Parathyroid adenoma (tissue), 2 donors: ENCODE measurements around the gene LLGL2.

Source experiments
- H2AFZ ChIP-seq: fragments of 300-600 bp; sonication (generic); one replicate; pipeline ENCODE4 v1.7.0; 2017; ENCODE audit warnings: antibody characterized with exemption, mild to moderate bottlenecking
- H3K27ac ChIP-seq: fragments of 300-600 bp; sonication (generic); one replicate; pipeline ENCODE4 v1.7.0; 2017
- H3K27me3 ChIP-seq: fragments of 300-600 bp; sonication (generic); one replicate; pipeline ENCODE4 v1.7.0; 2017; ENCODE audit warnings: low read length; ENCODE audit not compliant: control insufficient read depth, insufficient read depth
- H3K36me3 ChIP-seq: fragments of 300-600 bp; sonication (generic); one replicate; pipeline ENCODE4 v1.7.0; 2017; ENCODE audit warnings: low read length; ENCODE audit not compliant: control insufficient read depth, insufficient read depth
- H3K4me1 ChIP-seq: fragments of 300-600 bp; sonication (generic); one replicate; pipeline ENCODE4 v1.7.0; 2017; ENCODE audit warnings: control low read depth
- H3K4me2 ChIP-seq: fragments of 300-600 bp; sonication (generic); one replicate; pipeline ENCODE4 v1.7.0; 2017; ENCODE audit warnings: low read length
- H3K4me3 ChIP-seq: fragments of 300-600 bp; sonication (generic); one replicate; pipeline ENCODE4 v1.7.0; 2017; ENCODE audit warnings: low read depth, low read length
- H3K79me2 ChIP-seq: fragments of 300-600 bp; sonication (generic); one replicate; pipeline ENCODE4 v1.7.0; 2017; ENCODE audit warnings: control low read depth
- H3K9ac ChIP-seq: fragments of 300-600 bp; sonication (generic); one replicate; pipeline ENCODE4 v1.7.0; 2017; ENCODE audit warnings: mild to moderate bottlenecking
- H3K9me3 ChIP-seq: fragments of 300-600 bp; sonication (generic); one replicate; pipeline ENCODE4 v1.7.0; 2017; ENCODE audit warnings: low read length; ENCODE audit not compliant: control insufficient read depth
- TF ChIP-seq, protein P1 (sequence below): fragments of 300-600 bp; sonication (generic); IDR thresholded peaks from one replicate; pipeline ENCODE4 v1.7.0; 2017; ENCODE audit warnings: antibody characterized with exemption, mild to moderate bottlenecking
- donor health status: primary hyperparathyroidism.

The LLGL2 gene

DNA sequence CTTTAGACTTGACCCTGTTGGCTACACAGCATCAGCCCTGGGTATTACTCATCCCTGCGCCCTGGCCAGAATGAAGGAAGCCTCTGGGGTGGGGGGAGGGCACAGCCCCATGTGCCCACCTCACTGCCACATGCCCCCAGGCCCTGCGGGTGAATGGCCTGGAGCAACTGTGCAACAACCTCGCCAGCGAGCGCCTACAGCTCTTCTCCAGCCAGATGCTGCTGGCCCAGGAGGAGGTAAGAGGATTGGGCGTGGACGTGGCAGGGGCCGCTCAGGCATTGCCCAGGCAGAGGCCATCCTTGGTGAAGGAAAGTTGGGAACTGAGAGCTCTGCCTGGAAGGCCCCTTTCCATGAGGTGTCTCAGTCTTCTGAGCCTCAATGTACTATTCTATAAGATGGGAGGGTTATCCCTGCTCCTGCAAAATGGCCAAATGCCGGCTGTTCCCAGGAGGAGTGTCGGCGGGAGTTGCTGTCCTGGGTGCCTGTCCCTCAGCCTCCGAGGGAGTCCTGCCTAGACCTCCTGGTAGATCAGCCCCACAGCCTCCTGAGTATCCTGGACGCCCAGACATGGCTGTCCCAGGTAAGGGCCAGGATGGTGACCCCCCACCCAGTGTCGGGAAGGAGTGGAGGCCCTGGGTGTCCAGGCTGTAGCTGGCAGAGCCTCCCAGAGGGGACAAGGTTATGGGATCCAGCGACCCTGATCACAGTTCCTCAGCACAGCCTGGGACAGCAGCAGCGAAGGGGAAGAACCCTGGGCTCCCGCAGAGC, 71.0 kb downstream of the LLGL2 start:
- Histone ChIP-seq H2AFZ (no peak overlapping the region), H3K9ac (no peak overlapping the region), H3K79me2 (no peaks in the 10 kb centered on the region), H3K4me1 (no peaks in the 10 kb centered on the region), H3K9me3 (no peaks in the 10 kb centered on the region), H3K4me2 (no peak overlapping the region), H3K4me3 (no peak overlapping the region), H3K36me3 (no peaks in the 10 kb centered on the region), H3K27ac (no peak overlapping the region), H3K27me3 (no peaks in the 10 kb centered on the region)
- TF ChIP-seq, protein P1, sequence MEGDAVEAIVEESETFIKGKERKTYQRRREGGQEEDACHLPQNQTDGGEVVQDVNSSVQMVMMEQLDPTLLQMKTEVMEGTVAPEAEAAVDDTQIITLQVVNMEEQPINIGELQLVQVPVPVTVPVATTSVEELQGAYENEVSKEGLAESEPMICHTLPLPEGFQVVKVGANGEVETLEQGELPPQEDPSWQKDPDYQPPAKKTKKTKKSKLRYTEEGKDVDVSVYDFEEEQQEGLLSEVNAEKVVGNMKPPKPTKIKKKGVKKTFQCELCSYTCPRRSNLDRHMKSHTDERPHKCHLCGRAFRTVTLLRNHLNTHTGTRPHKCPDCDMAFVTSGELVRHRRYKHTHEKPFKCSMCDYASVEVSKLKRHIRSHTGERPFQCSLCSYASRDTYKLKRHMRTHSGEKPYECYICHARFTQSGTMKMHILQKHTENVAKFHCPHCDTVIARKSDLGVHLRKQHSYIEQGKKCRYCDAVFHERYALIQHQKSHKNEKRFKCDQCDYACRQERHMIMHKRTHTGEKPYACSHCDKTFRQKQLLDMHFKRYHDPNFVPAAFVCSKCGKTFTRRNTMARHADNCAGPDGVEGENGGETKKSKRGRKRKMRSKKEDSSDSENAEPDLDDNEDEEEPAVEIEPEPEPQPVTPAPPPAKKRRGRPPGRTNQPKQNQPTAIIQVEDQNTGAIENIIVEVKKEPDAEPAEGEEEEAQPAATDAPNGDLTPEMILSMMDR = no peak

DNA sequence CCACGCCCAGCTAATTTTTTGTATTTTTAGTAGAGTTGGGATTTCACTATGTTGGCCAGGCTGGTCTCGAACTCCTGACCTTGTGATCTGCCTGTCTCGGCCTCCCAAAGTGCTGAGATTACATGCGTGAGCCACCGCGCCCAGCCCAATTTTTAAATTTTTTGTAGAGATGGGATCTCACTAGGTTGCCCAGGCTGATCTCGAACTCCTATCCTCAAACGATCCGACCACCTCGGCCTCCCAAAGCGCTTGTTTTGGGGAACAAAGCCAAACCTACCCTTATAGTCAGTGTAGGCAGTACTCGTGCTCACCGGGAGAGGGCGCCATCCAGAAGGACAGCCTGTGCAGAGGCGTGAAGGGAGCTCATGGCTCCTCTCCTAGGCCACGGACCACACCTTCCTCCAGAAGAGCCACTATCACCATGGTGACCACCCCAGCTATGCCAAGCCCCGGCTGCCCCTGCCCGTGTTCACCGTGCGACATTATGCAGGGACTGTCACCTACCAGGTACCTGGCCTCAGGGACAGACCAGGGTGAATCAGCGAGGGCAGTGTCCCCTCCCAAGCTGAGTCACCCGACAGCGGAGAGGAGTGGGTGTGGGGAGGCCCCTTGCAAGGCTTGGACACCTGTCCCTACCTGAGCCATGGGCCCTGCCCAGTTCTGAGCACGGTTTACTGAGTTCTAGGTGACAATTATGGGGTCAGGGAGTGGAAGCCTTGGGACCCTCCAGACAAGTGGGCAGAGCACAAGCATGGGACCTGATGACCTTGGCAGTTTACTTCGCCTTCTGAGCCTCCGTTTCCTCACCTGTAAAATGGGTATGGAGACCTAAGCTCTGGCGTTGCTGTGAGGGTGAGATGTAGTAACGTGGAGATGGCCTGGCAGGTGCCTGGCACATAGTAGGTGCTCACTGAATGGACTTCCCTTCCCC, 75.8 kb downstream of the LLGL2 start:
- Histone ChIP-seq H3K27ac (no peak overlapping the region), H3K4me1 (no peaks in the 10 kb centered on the region), H3K9me3 (no peaks in the 10 kb centered on the region), H3K36me3 (no peaks in the 10 kb centered on the region), H3K79me2 (no peaks in the 10 kb centered on the region), H2AFZ (no peak overlapping the region), H3K4me3 (no peak overlapping the region), H3K9ac (no peak overlapping the region), H3K4me2 (no peak overlapping the region), H3K27me3 (no peaks in the 10 kb centered on the region)
- TF ChIP-seq, protein P1 = peak; percentile 62

DNA sequence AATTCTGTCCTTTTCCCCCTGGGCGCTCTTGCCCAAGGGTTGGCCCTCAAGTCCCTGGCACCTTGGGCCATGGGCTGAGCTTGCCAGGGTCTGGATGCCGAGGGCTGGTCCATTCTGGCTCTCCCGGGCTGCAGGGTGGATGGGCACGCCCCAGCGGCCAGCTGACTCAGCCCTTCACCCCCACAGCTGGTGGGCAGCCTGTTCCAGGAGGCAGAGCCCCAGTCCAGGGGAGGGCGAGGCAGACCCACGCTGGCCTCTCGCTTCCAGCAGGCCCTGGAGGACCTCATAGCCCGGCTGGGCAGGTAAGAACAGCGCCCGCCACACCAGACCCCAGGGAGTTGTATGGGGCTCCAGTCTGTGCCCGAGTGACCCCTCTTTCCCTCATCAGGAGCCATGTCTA, 77.1 kb downstream of the LLGL2 start:
- TF ChIP-seq, protein P1 = no peak
- H3K79me2 ChIP-seq = no peaks in the 10 kb centered on the region
- H3K36me3 ChIP-seq = no peaks in the 10 kb centered on the region
- no peak overlapping the region for H2AFZ ChIP-seq
- no peaks in the 10 kb centered on the region for H3K9me3 ChIP-seq
- no peak overlapping the region for H3K4me3 ChIP-seq
- no peak overlapping the region for H3K4me2 ChIP-seq
- no peak overlapping the region for H3K27ac ChIP-seq
- no peaks in the 10 kb centered on the region for H3K4me1 ChIP-seq
- no peaks in the 10 kb centered on the region for H3K27me3 ChIP-seq
- no peak overlapping the region for H3K9ac ChIP-seq

DNA sequence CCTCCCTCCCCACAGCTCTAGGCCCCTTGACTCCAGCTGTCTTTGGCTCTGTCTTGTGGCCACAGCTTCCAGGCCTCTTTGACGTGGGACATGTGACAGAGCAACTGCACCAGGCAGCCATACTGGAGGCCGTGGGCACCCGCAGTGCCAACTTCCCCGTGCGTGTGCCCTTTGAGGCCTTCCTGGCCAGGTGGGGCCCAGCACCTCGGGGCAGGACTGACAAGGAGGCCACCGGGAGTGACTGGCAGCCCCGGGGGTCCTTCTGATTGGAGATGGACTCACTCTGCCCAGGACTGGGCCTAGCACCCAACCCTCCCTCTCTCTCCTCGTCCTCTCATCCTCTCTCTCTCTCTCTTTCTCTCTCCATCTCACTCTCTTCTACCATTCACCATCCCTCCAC, 77.6 kb downstream of the LLGL2 start:
- Histone ChIP-seq H3K4me3 (no peak overlapping the region), H3K27ac (no peak overlapping the region), H3K4me2 (no peak overlapping the region), H3K4me1 (no peaks in the 10 kb centered on the region), H3K27me3 (no peaks in the 10 kb centered on the region), H3K9ac (no peak overlapping the region), H2AFZ (no peak overlapping the region), H3K36me3 (no peaks in the 10 kb centered on the region), H3K9me3 (no peaks in the 10 kb centered on the region), H3K79me2 (no peaks in the 10 kb centered on the region)
- TF ChIP-seq, protein P1 = no peak
